Esophagus squamous epithelium (tissue), 5 donors: ENCODE measurements around the gene SH3GL2. TPM values are rescaled to one million over a fixed set of nuclear protein-coding genes. Genes with fewer than 3 reads are reported as not detected.
"Not testable (repeated sequence)": the region's sequence is repeated elsewhere in the genome, so short reads cannot be mapped to it uniquely, and the experiment has no call there.

Experiments
- DNase-seq: peaks from one replicate; lab custom pipeline; 2025; lab: John Stamatoyannopoulos, UW
- H3K27ac ChIP-seq, 4 donors: fragments of 200-600 bp; sonication (generic); one replicate each; pipeline ENCODE4 v1.5.1; 2016 to 2019; ENCODE audit warnings: mild to moderate bottlenecking in 1 of 4
- H3K27me3 ChIP-seq, 4 donors: fragments of 200-600 bp; sonication (generic); 1 replicate in 3 of 4; 2 replicates in 1 of 4; pipeline versions ENCODE4 v1.5.1 to v1.6.0; 2017 to 2021; ENCODE audit warnings: antibody characterized with exemption in 1 of 4
- H3K36me3 ChIP-seq, 3 donors: fragments of 200-600 bp; sonication (generic); one replicate each; pipeline ENCODE4 v1.5.1; 2016 to 2019
- H3K4me1 ChIP-seq, 3 donors: fragments of 200-600 bp; sonication (generic); one replicate each; pipeline ENCODE4 v1.5.1; 2017 to 2019
- H3K4me3 ChIP-seq, 4 donors: fragments of 200-600 bp; sonication (generic); 1 replicate in 3 of 4; 2 replicates in 1 of 4; pipeline ENCODE4 v1.5.1; 2016 to 2019; ENCODE audit warnings: mild to moderate bottlenecking in 2 of 4, moderate library complexity in 1 of 4
- H3K9me3 ChIP-seq, 3 donors: fragments of 200-600 bp; sonication (generic); one replicate each; pipeline ENCODE4 v1.5.1; 2016 to 2019
- POLR2A ChIP-seq, 4 donors: fragments of 450-650 bp; IDR thresholded peaks; one replicate each; pipeline ENCODE4 v1.6.1; 2017; ENCODE audit warnings: antibody characterized with exemption in 4 of 4, mild to moderate bottlenecking in 4 of 4, moderate library complexity in 3 of 4
- WGBS, 2 donors: methylation state at CpG; one replicate each; pipeline ENCODE4 v1.1.5; 2018; 5-methylcytosine and 5-hydroxymethylcytosine counted together
- intact Hi-C: fragments of 100-400 bp; cut with DNase I; formaldehyde crosslinking; loops from one replicate; pipeline ENCODE4 v1.15.0; 2022
- total RNA-seq, 4 donors: library from RNA; depleted of rRNA; stranded (reverse); fragments of >200 nt; gene quantifications; one replicate each; pipeline ENCODE4 v1.1.0, GENCODE V29; 2016
- TF ChIP-seq, protein P1 (sequence below), 6 experiments: fragments of 450-650 bp in 4 of 6; fragments of 200-600 bp in 2 of 6; sonication (generic) in 2 of 6; IDR thresholded peaks; one replicate each; pipeline ENCODE4 v1.5.1; 2016 to 2019; ENCODE audit warnings: antibody characterized with exemption in 6 of 6, mild to moderate bottlenecking in 4 of 6, moderate library complexity in 4 of 6
- donor health status: DM: yes; HTN: yes; CAD: no.

The SH3GL2 gene
- total RNA-seq, 4 donors from 2014 or later: 0.19 TPM; not detected in 3

GRCh38 chr9:17757816-17758215, 178.9 kb downstream of the SH3GL2 start:
- Histone ChIP-seq H3K27me3 (no peaks in the 10 kb centered on the region), H3K4me1 (no peaks in the 10 kb centered on the region), H3K4me3 (no peak overlapping the region), H3K36me3 (no peaks in the 10 kb centered on the region), H3K27ac (no peak overlapping the region), H3K9me3 (no peaks in the 10 kb centered on the region)
- DNase-seq: no peak
- intact Hi-C loops: no loop called here
- 78 to 81% methylated on average over 2 of the region's 2 CpGs for WGBS, 2 donors
- no peak for TF ChIP-seq POLR2A (IDR thresholded peaks at IDR 0.05)
- TF ChIP-seq, protein P1, sequence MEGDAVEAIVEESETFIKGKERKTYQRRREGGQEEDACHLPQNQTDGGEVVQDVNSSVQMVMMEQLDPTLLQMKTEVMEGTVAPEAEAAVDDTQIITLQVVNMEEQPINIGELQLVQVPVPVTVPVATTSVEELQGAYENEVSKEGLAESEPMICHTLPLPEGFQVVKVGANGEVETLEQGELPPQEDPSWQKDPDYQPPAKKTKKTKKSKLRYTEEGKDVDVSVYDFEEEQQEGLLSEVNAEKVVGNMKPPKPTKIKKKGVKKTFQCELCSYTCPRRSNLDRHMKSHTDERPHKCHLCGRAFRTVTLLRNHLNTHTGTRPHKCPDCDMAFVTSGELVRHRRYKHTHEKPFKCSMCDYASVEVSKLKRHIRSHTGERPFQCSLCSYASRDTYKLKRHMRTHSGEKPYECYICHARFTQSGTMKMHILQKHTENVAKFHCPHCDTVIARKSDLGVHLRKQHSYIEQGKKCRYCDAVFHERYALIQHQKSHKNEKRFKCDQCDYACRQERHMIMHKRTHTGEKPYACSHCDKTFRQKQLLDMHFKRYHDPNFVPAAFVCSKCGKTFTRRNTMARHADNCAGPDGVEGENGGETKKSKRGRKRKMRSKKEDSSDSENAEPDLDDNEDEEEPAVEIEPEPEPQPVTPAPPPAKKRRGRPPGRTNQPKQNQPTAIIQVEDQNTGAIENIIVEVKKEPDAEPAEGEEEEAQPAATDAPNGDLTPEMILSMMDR (IDR thresholded peaks at IDR 0.05): no peak

DNA sequence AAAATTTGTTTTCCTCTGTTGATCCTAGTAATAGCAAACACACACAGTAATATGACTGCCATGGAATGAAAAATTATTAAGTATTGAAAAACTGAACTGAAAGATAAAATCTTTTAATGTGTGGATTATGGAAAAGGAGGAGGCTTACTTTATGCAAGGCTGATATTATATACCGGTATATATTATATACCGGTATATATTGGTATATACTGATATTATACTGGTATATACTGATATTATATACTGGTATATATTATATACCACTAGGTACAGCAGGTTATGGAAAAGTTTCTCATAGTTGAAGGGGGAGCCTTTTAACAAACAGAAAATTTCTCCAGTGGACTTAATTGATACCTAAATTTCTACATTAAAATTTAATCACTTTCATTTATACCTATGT, 181.4 kb downstream of the SH3GL2 start:
- no peaks in the 10 kb centered on the region for H3K27me3 ChIP-seq
- H3K9me3 ChIP-seq: no peaks in the 10 kb centered on the region
- no peak overlapping the region for H3K27ac ChIP-seq
- 91 to 97% methylated on average over 2 of the region's 2 CpGs for WGBS, 2 donors
- H3K4me1 ChIP-seq: no peaks in the 10 kb centered on the region
- intact Hi-C loops: no loop called here
- TF ChIP-seq POLR2A (IDR thresholded peaks at IDR 0.05): no peak
- TF ChIP-seq, protein P1 (IDR thresholded peaks at IDR 0.05): no peak
- no peak overlapping the region for H3K4me3 ChIP-seq
- H3K36me3 ChIP-seq: no peaks in the 10 kb centered on the region
- DNase-seq: no peak

- Histone ChIP-seq H3K36me3 (no peaks in the 10 kb centered on the region), H3K4me1 (no peaks in the 10 kb centered on the region), H3K9me3 (no peaks in the 10 kb centered on the region), H3K27ac (no peak overlapping the region), H3K4me3 (no peak overlapping the region), H3K27me3 (no peaks in the 10 kb centered on the region)
- intact Hi-C loops: no loop called here
- 41 to 48% methylated on average over 5 to 6 of the region's 6 CpGs for WGBS, 2 donors
- no peak for DNase-seq
- TF ChIP-seq POLR2A (IDR thresholded peaks at IDR 0.05): no peak
- TF ChIP-seq, protein P1 (IDR thresholded peaks at IDR 0.05): no peak
Measured at GRCh38 chr9:17761984-17762676, 183.3 kb downstream of the SH3GL2 start.

DNA sequence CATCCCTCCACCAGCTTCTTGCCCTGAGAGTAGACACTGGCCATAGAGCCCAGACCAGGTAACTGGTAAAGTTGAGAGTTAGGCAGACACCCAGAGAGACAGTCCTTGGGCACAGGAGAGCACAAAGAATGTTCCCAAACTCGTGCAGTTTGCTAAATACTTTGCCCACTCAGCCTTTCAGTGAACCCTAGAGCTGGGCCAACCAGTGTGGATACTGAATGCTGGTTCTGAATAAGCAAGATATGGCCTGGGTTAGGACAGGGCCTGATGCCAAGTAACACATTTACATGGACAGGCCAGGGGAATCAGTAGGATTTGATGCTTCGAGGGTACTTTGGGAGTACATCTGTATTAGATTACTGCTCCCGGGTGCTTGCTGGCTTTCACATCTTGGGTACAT, 185.4 kb downstream of the SH3GL2 start:
- WGBS, 2 donors: 33 to 39% methylated on average over 1 to 2 of the region's 3 CpGs
- no peaks in the 10 kb centered on the region for H3K27me3 ChIP-seq
- DNase-seq: no peak
- H3K9me3 ChIP-seq: no peaks in the 10 kb centered on the region
- H3K36me3 ChIP-seq: no peaks in the 10 kb centered on the region
- H3K4me1 ChIP-seq: no peaks in the 10 kb centered on the region
- H3K27ac ChIP-seq: no peak overlapping the region
- intact Hi-C loops: no loop called here
- no peak overlapping the region for H3K4me3 ChIP-seq
- TF ChIP-seq POLR2A (IDR thresholded peaks at IDR 0.05): no peak
- TF ChIP-seq, protein P1 (IDR thresholded peaks at IDR 0.05): no peak

GRCh38 chr9:17765131-17765530, 186.3 kb downstream of the SH3GL2 start:
- H3K27ac ChIP-seq, intact Hi-C loops, H3K36me3 ChIP-seq, H3K9me3 ChIP-seq, DNase-seq, H3K4me1 ChIP-seq, H3K27me3 ChIP-seq, H3K4me3 ChIP-seq: not testable (repeated sequence)
- WGBS, 2 donors: 77 to 88% methylated on average over 2 to 3 of the region's 4 CpGs
